H9 (cell line): ENCODE data around the gene SYTL1. TPM values are rescaled to one million over a fixed set of nuclear protein-coding genes. Genes with fewer than 3 reads are reported as not detected.

Experiments used
- DNase-seq: peaks from one replicate; pipeline ENCODE4 v3.0.0-alpha.2; 2017
- H2AFZ ChIP-seq: one replicate; pipeline ENCODE4 v1.6.1; 2013; ENCODE audit warnings: mild to moderate bottlenecking, low read length, control low read depth, moderate library complexity
- H2AK5ac ChIP-seq: 2 replicates; pipeline ENCODE4 v1.6.1; 2013; ENCODE audit warnings: low read length, control low read depth, mixed read lengths; ENCODE audit not compliant: insufficient read length
- H2BK120ac ChIP-seq: one replicate; pipeline ENCODE4 v1.6.1; 2013; ENCODE audit warnings: low read depth, mild to moderate bottlenecking, low read length, control low read depth, inconsistent platforms; ENCODE audit not compliant: poor library complexity, severe bottlenecking
- H2BK12ac ChIP-seq: 2 replicates; pipeline ENCODE4 v1.6.1; 2013; ENCODE audit warnings: low read length, control low read depth, mixed read lengths, low read depth; ENCODE audit not compliant: insufficient read length
- H2BK15ac ChIP-seq: 2 replicates; pipeline ENCODE4 v1.6.1; 2013; ENCODE audit warnings: low read depth, low read length, control low read depth
- H2BK20ac ChIP-seq: one replicate; pipeline ENCODE4 v1.6.1; 2013; ENCODE audit warnings: low read depth, mild to moderate bottlenecking, low read length, control low read depth, inconsistent platforms; ENCODE audit not compliant: poor library complexity, severe bottlenecking
- H2BK5ac ChIP-seq: 2 replicates; pipeline ENCODE4 v1.6.1; 2013; ENCODE audit warnings: low read length, control low read depth, mixed read lengths; ENCODE audit not compliant: insufficient read length
- H3K14ac ChIP-seq: 2 replicates; pipeline ENCODE4 v1.6.1; 2013; ENCODE audit warnings: low read length, control low read depth; ENCODE audit not compliant: insufficient read depth
- H3K18ac ChIP-seq: 2 replicates; pipeline ENCODE4 v1.6.1; 2013; ENCODE audit warnings: low read depth, mild to moderate bottlenecking, mixed read lengths, low read length, control low read depth; ENCODE audit not compliant: insufficient read length
- H3K23ac ChIP-seq: 2 replicates; pipeline ENCODE4 v1.6.1; 2013; ENCODE audit warnings: low read length, control low read depth, mixed read lengths, low read depth; ENCODE audit not compliant: insufficient read length
- H3K23me2 ChIP-seq: 2 replicates; pipeline ENCODE4 v1.6.1; 2013; ENCODE audit warnings: low read depth, mild to moderate bottlenecking, mixed read lengths, low read length, control low read depth; ENCODE audit not compliant: insufficient read length, poor library complexity, severe bottlenecking
- H3K27ac ChIP-seq: 2 replicates; pipeline ENCODE4 v1.5.1; 2013; ENCODE audit warnings: low read length, control low read depth, mixed read lengths, low read depth; ENCODE audit not compliant: insufficient read length
- H3K27me3 ChIP-seq: 2 replicates; pipeline ENCODE4 v1.6.1; 2013; ENCODE audit warnings: low read length, control low read depth, inconsistent platforms; ENCODE audit not compliant: insufficient read depth
- H3K4ac ChIP-seq: 2 replicates; pipeline ENCODE4 v1.6.1; 2013; ENCODE audit warnings: low read depth, mild to moderate bottlenecking, control low read depth, inconsistent platforms, low read length, moderate library complexity
- H3K4me1 ChIP-seq: 2 replicates; pipeline ENCODE4 v1.6.1; 2013; ENCODE audit warnings: low read length, control low read depth, inconsistent platforms; ENCODE audit not compliant: insufficient read depth
- H3K4me2 ChIP-seq: 2 replicates; pipeline ENCODE4 v1.6.1; 2013; ENCODE audit warnings: low read length, control low read depth, mixed read lengths; ENCODE audit not compliant: insufficient read length, insufficient read depth
- H3K56ac ChIP-seq: 2 replicates; pipeline ENCODE4 v1.6.1; 2013; ENCODE audit warnings: low read depth, mild to moderate bottlenecking, mixed read lengths, low read length, control low read depth; ENCODE audit not compliant: insufficient read length
- H3K79me1 ChIP-seq: 2 replicates; pipeline ENCODE4 v1.6.1; 2013; ENCODE audit warnings: low read depth, mild to moderate bottlenecking, moderate library complexity, low read length, control low read depth, inconsistent platforms; ENCODE audit not compliant: insufficient read depth, poor library complexity, severe bottlenecking
- H3K79me2 ChIP-seq: 2 replicates; pipeline ENCODE4 v1.6.1; 2013; ENCODE audit warnings: low read length, control low read depth, inconsistent platforms; ENCODE audit not compliant: insufficient read depth
- H3K9ac ChIP-seq: 2 replicates; pipeline ENCODE4 v1.6.1; 2013; ENCODE audit warnings: low read length, control low read depth, mixed read lengths; ENCODE audit not compliant: insufficient read length; ENCODE audit errors: extremely low read depth
- H3K9me3 ChIP-seq: one replicate; pipeline ENCODE4 v1.6.1; 2013; ENCODE audit warnings: low read depth, low read length, inconsistent platforms; ENCODE audit not compliant: control insufficient read depth
- H3T11ph ChIP-seq: one replicate; pipeline ENCODE4 v1.6.1; 2013; ENCODE audit warnings: mild to moderate bottlenecking, low read length, control low read depth, inconsistent platforms
- H4K20me1 ChIP-seq: one replicate; pipeline ENCODE4 v1.6.1; 2013; ENCODE audit not compliant: control insufficient read depth, insufficient read length, insufficient read depth
- H4K5ac ChIP-seq: 2 replicates; pipeline ENCODE4 v1.6.1; 2013; ENCODE audit warnings: low read depth, mild to moderate bottlenecking, mixed read lengths, low read length, control low read depth; ENCODE audit not compliant: insufficient read length
- H4K8ac ChIP-seq: replicated peaks from 2 replicates; pipeline ENCODE4 v1.6.1; 2013; ENCODE audit warnings: low read length, control low read depth, mixed read lengths, low read depth; ENCODE audit not compliant: insufficient read length
- H4K91ac ChIP-seq: 2 replicates; pipeline ENCODE4 v1.6.1; 2013; ENCODE audit warnings: low read depth, mild to moderate bottlenecking, moderate library complexity, mixed read lengths, low read length, control low read depth; ENCODE audit not compliant: insufficient read length
- H3K27ac Mint-ChIP-seq, 3 experiments: 2 replicates in 2 of 3; 3 replicates in 1 of 3; pipeline ENCODE4 v1.8.0; 2020 to 2021; ENCODE audit warnings: mixed read lengths in 3 of 3, mild to moderate bottlenecking in 1 of 3, moderate library complexity in 1 of 3
- H3K27me3 Mint-ChIP-seq: 2 replicates; pipeline ENCODE4 v1.8.0; 2021; ENCODE audit warnings: low read depth, mild to moderate bottlenecking, moderate library complexity, mixed read lengths
- H3K36me3 Mint-ChIP-seq, 3 experiments: 2 replicates in 2 of 3; 3 replicates in 1 of 3; pipeline ENCODE4 v1.8.0; 2020 to 2021; ENCODE audit warnings: low read depth in 3 of 3, mixed read lengths in 3 of 3; ENCODE audit not compliant: insufficient read depth in 1 of 3
- H3K4me1 Mint-ChIP-seq, 2 experiments: 2 replicates each; pipeline ENCODE4 v1.8.0; 2020; ENCODE audit warnings: mixed read lengths in 2 of 2
- H3K4me3 Mint-ChIP-seq, 2 experiments: 2 replicates in 1 of 2; 3 replicates in 1 of 2; pipeline ENCODE4 v1.8.0; 2020 to 2021; ENCODE audit warnings: mild to moderate bottlenecking in 2 of 2, mixed read lengths in 2 of 2, moderate library complexity in 1 of 2
- H3K9me3 Mint-ChIP-seq, 2 experiments: 2 replicates in 1 of 2; 3 replicates in 1 of 2; pipeline ENCODE4 v1.8.0; 2020; ENCODE audit warnings: mild to moderate bottlenecking in 2 of 2, mixed read lengths in 2 of 2, moderate library complexity in 1 of 2
- CTCF ChIP-seq: fragments of 200-600 bp; sonication (generic); conservative IDR thresholded peaks from 3 replicates; pipeline ENCODE4 v1.8.0; 2021; ENCODE audit warnings: antibody characterized with exemption, mild to moderate bottlenecking
- WGBS: extraction: QIAGEN DNeasy Blood & Tissue Kit; methylation state at CpG from one replicate; pipeline ENCODE4 v1.1.7; 2013; ENCODE audit warnings: missing lambda C conversion rate, low lambda C conversion rate, mixed read lengths; ENCODE audit not compliant: insufficient read length; ENCODE audit errors: extremely low coverage; 5-methylcytosine and 5-hydroxymethylcytosine counted together
- total RNA-seq: library from RNA; stranded (reverse); gene quantifications from 2 replicates; pipeline ENCODE4 v1.2.1, GENCODE V29; 2021

Gene SYTL1
- total RNA-seq, 1 experiment from 2014 or later: 12.0 TPM

DNA sequence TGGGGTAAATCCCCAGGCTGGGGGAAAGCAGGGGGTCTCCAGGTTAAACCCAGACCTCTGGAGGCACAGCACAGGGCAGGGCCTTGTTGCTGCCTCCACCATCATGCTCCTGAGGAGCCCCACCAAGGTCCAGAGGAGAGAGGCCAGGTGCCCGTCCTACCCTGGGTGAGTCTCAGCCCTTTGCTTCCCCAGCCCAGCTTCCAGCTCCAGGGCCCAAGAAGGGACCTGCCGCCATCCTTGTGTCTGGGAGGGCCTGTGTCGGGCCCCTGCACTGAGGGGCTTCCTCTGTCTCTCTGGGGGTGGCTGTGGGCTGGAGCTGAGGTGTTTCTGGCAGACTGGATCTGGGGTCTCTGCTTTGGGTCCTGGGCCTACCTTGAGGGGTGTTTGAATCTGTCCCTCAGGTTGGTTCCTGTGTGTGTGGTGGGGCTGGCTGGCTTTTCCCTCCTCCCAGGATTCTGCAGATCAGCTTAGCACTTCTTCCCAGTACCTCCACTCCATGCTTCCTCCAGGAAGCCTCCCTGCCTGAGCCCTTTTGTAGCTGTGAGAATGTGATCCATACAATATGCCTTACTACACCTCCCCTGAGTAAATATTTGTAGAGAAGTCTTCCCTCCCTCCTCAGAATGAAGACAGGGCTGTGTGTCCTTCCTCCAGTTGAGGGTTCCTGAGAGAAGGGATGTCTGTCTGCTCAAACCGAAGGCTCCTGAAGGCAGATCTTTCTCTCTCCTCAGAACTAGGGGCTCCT is 56.8 kb downstream of the SYTL1 start:
- no peak overlapping the region for H3K56ac ChIP-seq
- no peaks in the 10 kb centered on the region; the same call in 1 of the 2 replicates for H3K27me3 Mint-ChIP-seq
- H3K14ac ChIP-seq: no peak overlapping the region
- no peak overlapping the region for H4K91ac ChIP-seq
- no peak overlapping the region for H2BK120ac ChIP-seq
- H4K5ac ChIP-seq: no peak overlapping the region
- H3K23ac ChIP-seq: no peak overlapping the region
- H3K9ac ChIP-seq: no peak overlapping the region
- DNase-seq: no peak
- peaks cover 0 to 4% (median 3%) of the 10 kb centered on the region in 3 experiments; a peak in 2 of 7 replicates for H3K36me3 Mint-ChIP-seq
- H3K27me3 ChIP-seq: no peaks in the 10 kb centered on the region
- TF ChIP-seq CTCF: no peak
- no peaks in the 10 kb centered on the region for H4K20me1 ChIP-seq
- H3K79me2 ChIP-seq: no peaks in the 10 kb centered on the region
- no peak overlapping the region for H2BK12ac ChIP-seq
- no peak overlapping the region for H3T11ph ChIP-seq
- no peak overlapping the region for H3K18ac ChIP-seq
- no peak overlapping the region for H3K27ac ChIP-seq
- H3K23me2 ChIP-seq: no peaks in the 10 kb centered on the region
- no peaks in the 10 kb centered on the region for H3K9me3 Mint-ChIP-seq
- H2AK5ac ChIP-seq: no peak overlapping the region
- WGBS: no CpG with 5 or more reads among the region's 4 CpGs
- H2BK15ac ChIP-seq: no peak overlapping the region
- H3K27ac Mint-ChIP-seq: peak overlapping the region in 2 of 3 experiments; percentile 1 to 20; a peak in 2 of 7 replicates
- no peak overlapping the region for H2BK5ac ChIP-seq
- no peak overlapping the region; a peak in 1 of 5 replicates for H3K4me3 Mint-ChIP-seq
- H3K79me1 ChIP-seq: no peaks in the 10 kb centered on the region
- H4K8ac ChIP-seq: no peak overlapping the region
- no peak overlapping the region for H3K4me2 ChIP-seq
- H3K9me3 ChIP-seq: no peaks in the 10 kb centered on the region
- no peak overlapping the region for H2AFZ ChIP-seq
- no peak overlapping the region for H2BK20ac ChIP-seq
- no peak overlapping the region for H3K4ac ChIP-seq
- H3K4me1 Mint-ChIP-seq: peaks cover 36 to 53% of the 10 kb centered on the region in 2 experiments
- H3K4me1 ChIP-seq: no peaks in the 10 kb centered on the region; the same call in 1 of the 2 replicates
